NCI-H748 treated with DMSO at 0.1 percent for 48 hours (cell line): Measurements from ENCODE around the gene P4HTM.
A peak's percentile ranks its signal among the peaks of the same experiment; 100 is the strongest.

ENCODE experiments used
- DNase-seq: peaks from one replicate; lab custom pipeline; 2025; lab: John Stamatoyannopoulos, UW

P4HTM gene

GRCh38 chr3:48989796-48990635, at the start of gene P4HTM:
P4HTM (plus strand) TSS chr3:48990241; CDS start chr3:48990257, 16 bp downstream.
- peak; percentile 36 for DNase-seq

GRCh38 chr3:48945432-48945831, 44.6 kb upstream of the P4HTM start:
- no peak for DNase-seq

- DNase-seq: no peak
Measured at GRCh38 chr3:48945891-48946549, 44.0 kb upstream of the P4HTM start.

- no peak for DNase-seq
Measured at GRCh38 chr3:48949376-48949717, 40.7 kb upstream of the P4HTM start.

GRCh38 chr3:48950051-48950450, 40.0 kb upstream of the P4HTM start:
- DNase-seq: no peak

GRCh38 chr3:48951764-48952163, 38.3 kb upstream of the P4HTM start:
- DNase-seq: no peak

- DNase-seq: no peak
Measured at GRCh38 chr3:48952510-48953118, 37.4 kb upstream of the P4HTM start.

GRCh38 chr3:48957006-48957705, 32.9 kb upstream of the P4HTM start:
- no peak for DNase-seq

- DNase-seq: no peak
Measured at GRCh38 chr3:48960841-48961413, 29.1 kb upstream of the P4HTM start.

- no peak for DNase-seq
Measured at GRCh38 chr3:48962340-48962739, 27.7 kb upstream of the P4HTM start.

GRCh38 chr3:48962939-48963338, 27.1 kb upstream of the P4HTM start:
- no peak for DNase-seq

GRCh38 chr3:48963591-48963990, 26.4 kb upstream of the P4HTM start:
- no peak for DNase-seq

- no peak for DNase-seq
Measured at GRCh38 chr3:48966367-48966766, 23.7 kb upstream of the P4HTM start.

GRCh38 chr3:48966876-48967361, 23.1 kb upstream of the P4HTM start:
- DNase-seq: no peak

- no peak for DNase-seq
Measured at GRCh38 chr3:48970586-48970985, 19.5 kb upstream of the P4HTM start.

- DNase-seq: no peak
Measured at GRCh38 chr3:48974076-48974864, 15.8 kb upstream of the P4HTM start.

- no peak for DNase-seq
Measured at GRCh38 chr3:48979451-48979850, 10.6 kb upstream of the P4HTM start.

- no peak for DNase-seq
Measured at GRCh38 chr3:48980295-48980694, 9.7 kb upstream of the P4HTM start.

- no peak for DNase-seq
Measured at GRCh38 chr3:48982016-48982415, 8.0 kb upstream of the P4HTM start.

GRCh38 chr3:48982686-48983085, 7.4 kb upstream of the P4HTM start:
- DNase-seq: no peak

GRCh38 chr3:48983096-48983495, 6.9 kb upstream of the P4HTM start:
- DNase-seq: no peak
